GM10248 (cell line): ENCODE data around the gene DGKI.

Experiments
- CTCF ChIA-PET: fragments of 300-600 bp; sonication (Branson Sonifier 250); formaldehyde crosslinking; extraction: SDS; loops from one replicate; lab custom pipeline; 2021; ENCODE audit warnings: antibody characterized with exemption; lab: Yijun Ruan, JAX
- POLR2A ChIA-PET: fragments of 350-650 bp; sonication (Branson Sonifier 250); formaldehyde crosslinking; extraction: SDS; loops from one replicate; lab custom pipeline; 2020; ENCODE audit warnings: antibody characterized with exemption; lab: Yijun Ruan, JAX
- DNase-seq: peaks from one replicate; pipeline ENCODE4 v3.0.0; 2012; ENCODE audit errors: extremely low spot score
- CTCF ChIP-seq: IDR thresholded peaks from 2 replicates; pipeline ENCODE4 v1.5.1; 2012; ENCODE audit warnings: mild to moderate bottlenecking, low read depth; ENCODE audit errors: extremely low read depth, missing control alignments, control extremely low read depth

Gene DGKI

GRCh38 chr7:137850972-137851945, 4.5 kb upstream of the DGKI start:
- ChIA-PET CTCF (interaction anchor here (0.9 to 1.5 kb wide), 5 partner anchors 10 to 19 kb away, joined by 3 to 9 read pairs (median 3); no protein-coding TSS in a partner anchor), POLR2A (no interaction called here)
- no peak for TF ChIP-seq CTCF
- DNase-seq, result no peak

- DNase-seq, result no peak
- ChIA-PET CTCF (interaction anchor here (0.9 to 1.5 kb wide), 5 partner anchors 9 to 20 kb away, joined by 3 to 9 read pairs (median 3); no protein-coding TSS in a partner anchor), POLR2A (no interaction called here)
- TF ChIP-seq CTCF, result no peak
Measured at GRCh38 chr7:137850571-137850970, 3.8 kb upstream of the DGKI start.

GRCh38 chr7:137848095-137848494, 1.3 kb upstream of the DGKI start:
- DNase-seq, result no peak
- no peak for TF ChIP-seq CTCF
- ChIA-PET POLR2A (no interaction called here), CTCF (no interaction called here)

- peak; percentile 18 for DNase-seq
- ChIA-PET POLR2A (no interaction called here), CTCF (no interaction called here)
- no peak for TF ChIP-seq CTCF
Measured at GRCh38 chr7:137847568-137848050, 835 bp upstream of the DGKI start.

GRCh38 chr7:137846549-137846826, 286 bp downstream of the DGKI start:
- TF ChIP-seq CTCF, result no peak
- CTCF ChIA-PET, result interaction anchor here (1.3 kb wide), 1 partner anchor 15 kb away, joined by 4 read pairs; no protein-coding TSS in a partner anchor
- DNase-seq, result peak; percentile 47
- POLR2A ChIA-PET, result no interaction called here

GRCh38 chr7:137844677-137845425, 1.9 kb downstream of the DGKI start:
- no peak for TF ChIP-seq CTCF
- ChIA-PET CTCF (interaction anchor here (0.6 to 1.9 kb wide), 3 partner anchors 9 to 189 kb away, joined by 3 to 7 read pairs (median 4); no protein-coding TSS in a partner anchor), POLR2A (no interaction called here)
- no peak for DNase-seq
